HepG2 (cell line): ENCODE data around the gene H6PD. TPM values are rescaled to one million over a fixed set of nuclear protein-coding genes. Genes with fewer than 3 reads are reported as not detected.

Experiments
- EEA1 ChIP-seq: sonication (generic); formaldehyde crosslinking; IDR thresholded peaks from 2 replicates; pipeline ENCODE4 v1.5.1; 2020; ENCODE audit warnings: mild to moderate bottlenecking, missing genetic modification reagents, borderline replicate concordance
- EP300 ChIP-seq, 3 experiments: sonication (generic) in 1 of 3; formaldehyde crosslinking in 1 of 3; IDR thresholded peaks; 2 replicates each; pipeline versions ENCODE4 v1.5.1 to v1.6.1; 2011 to 2020; ENCODE audit warnings: low read depth in 2 of 3, low read length in 2 of 3, borderline replicate concordance in 1 of 3, improper control_type of control experiment in 1 of 3, mild to moderate bottlenecking in 1 of 3, missing genetic modification reagents in 1 of 3, moderate library complexity in 1 of 3
- HNRNPK ChIP-seq: fragments of 200-400 bp; formaldehyde crosslinking; IDR thresholded peaks from 2 replicates; pipeline ENCODE4 v1.6.1; 2018; ENCODE audit warnings: low read length, low read depth, moderate library complexity, mild to moderate bottlenecking; ENCODE audit not compliant: poor library complexity, severe bottlenecking
- KDM5B ChIP-seq: sonication (generic); formaldehyde crosslinking; IDR thresholded peaks from 2 replicates; pipeline ENCODE4 v1.4.0; 2020; ENCODE audit warnings: missing genetic modification reagents, mild to moderate bottlenecking, borderline replicate concordance
- KLF9 ChIP-seq: IDR thresholded peaks from 2 replicates; pipeline ENCODE4 v1.6.1; 2016; ENCODE audit warnings: low read depth
- MED8 ChIP-seq: sonication (generic); formaldehyde crosslinking; IDR thresholded peaks from 2 replicates; pipeline ENCODE4 v1.8.1; 2023; ENCODE audit warnings: mild to moderate bottlenecking, missing genetic modification reagents; ENCODE audit not compliant: insufficient replicate concordance
- PHF8 ChIP-seq: sonication (generic); formaldehyde crosslinking; IDR thresholded peaks from 2 replicates; pipeline ENCODE4 v1.5.0; 2020; ENCODE audit warnings: missing genetic modification reagents
- REXO4 ChIP-seq: sonication (generic); formaldehyde crosslinking; IDR thresholded peaks from 2 replicates; pipeline ENCODE4 v1.8.0; 2022; ENCODE audit warnings: missing genetic modification reagents, mild to moderate bottlenecking, borderline replicate concordance
- RFXAP ChIP-seq: sonication (generic); formaldehyde crosslinking; IDR thresholded peaks from 2 replicates; pipeline ENCODE4 v1.4.0; 2020; ENCODE audit warnings: missing genetic modification reagents, borderline replicate concordance
- SMAD9 ChIP-seq: sonication (generic); formaldehyde crosslinking; IDR thresholded peaks from 2 replicates; pipeline ENCODE4 v1.5.1; 2020; ENCODE audit warnings: mild to moderate bottlenecking, missing genetic modification reagents
- ZMYM2 ChIP-seq: sonication (generic); formaldehyde crosslinking; IDR thresholded peaks from 2 replicates; pipeline ENCODE4 v1.8.0; 2022; ENCODE audit warnings: mild to moderate bottlenecking, missing genetic modification reagents
- ZNF180 ChIP-seq: sonication (generic); formaldehyde crosslinking; IDR thresholded peaks from 2 replicates; pipeline ENCODE4 v1.4.0; 2020; ENCODE audit warnings: low read depth, missing genetic modification reagents, borderline replicate concordance
- ZNF558 ChIP-seq: sonication (generic); formaldehyde crosslinking; IDR thresholded peaks from 2 replicates; pipeline ENCODE4 v1.9.0; 2022; ENCODE audit warnings: mild to moderate bottlenecking, missing genetic modification reagents, borderline replicate concordance
- ZNF7 ChIP-seq: IDR thresholded peaks from 2 replicates; pipeline ENCODE4 v1.6.1; 2016; ENCODE audit warnings: missing biosample characterization, missing genetic modification reagents
- ZNF709 ChIP-seq: sonication (generic); formaldehyde crosslinking; IDR thresholded peaks from 2 replicates; pipeline ENCODE4 v1.5.0; 2020; ENCODE audit warnings: mild to moderate bottlenecking, missing genetic modification reagents
- ZSCAN25 ChIP-seq: sonication (generic); formaldehyde crosslinking; IDR thresholded peaks from 2 replicates; pipeline ENCODE4 v1.8.0; 2022; ENCODE audit warnings: mild to moderate bottlenecking, missing genetic modification reagents
- polyA plus RNA-seq, 8 experiments: library from polyadenylated mRNA; depleted of rRNA in 3 of 8; stranded (reverse) in 7 of 8; unstranded in 1 of 8; fragments of >200 nt; fragmentation: Illumina TruSeq in 4 of 8; extraction: Trizol in 4 of 8; gene quantifications; 2 replicates each; pipeline versions ENCODE4 v1.2.1 to v1.2.3, GENCODE V29; 2011 to 2016; ENCODE audit warnings: low read depth in 4 of 8, missing spikeins in 1 of 8, mixed read lengths in 1 of 8; ENCODE audit not compliant: insufficient read depth in 1 of 8
- total RNA-seq, 5 experiments: library from RNA; depleted of rRNA; stranded (reverse); fragments of >200 nt; fragmentation: Illumina TruSeq; extraction: Trizol; gene quantifications; 2 replicates each; pipeline ENCODE4 v1.2.3, GENCODE V29; 2016; ENCODE audit warnings: low read depth in 1 of 5
- TF ChIP-seq, protein P1 (sequence below): sonication (generic); formaldehyde crosslinking; IDR thresholded peaks from 2 replicates; pipeline ENCODE4 v1.4.0; 2020; ENCODE audit warnings: missing genetic modification reagents
- TF ChIP-seq, protein P2 (sequence below): IDR thresholded peaks from 2 replicates; pipeline ENCODE4 v1.6.1; 2016; ENCODE audit warnings: mild to moderate bottlenecking, missing biosample characterization, missing genetic modification reagents
- TF ChIP-seq, protein P3 (sequence below): sonication (generic); formaldehyde crosslinking; IDR thresholded peaks from 2 replicates; pipeline ENCODE4 v1.4.0; 2020; ENCODE audit warnings: mild to moderate bottlenecking, missing genetic modification reagents, borderline replicate concordance
- TF ChIP-seq, protein P4 (sequence below): IDR thresholded peaks from 2 replicates; pipeline ENCODE4 v1.6.1; 2016; ENCODE audit warnings: missing compliant biosample characterization, missing genetic modification reagents, borderline replicate concordance

Gene H6PD
- total and polyA plus RNA-seq, 2 of the 13 experiments (the other 11 are each of a cell fraction or from before 2014, with no cell fraction given), result 9.3 to 14.1 TPM

DNA sequence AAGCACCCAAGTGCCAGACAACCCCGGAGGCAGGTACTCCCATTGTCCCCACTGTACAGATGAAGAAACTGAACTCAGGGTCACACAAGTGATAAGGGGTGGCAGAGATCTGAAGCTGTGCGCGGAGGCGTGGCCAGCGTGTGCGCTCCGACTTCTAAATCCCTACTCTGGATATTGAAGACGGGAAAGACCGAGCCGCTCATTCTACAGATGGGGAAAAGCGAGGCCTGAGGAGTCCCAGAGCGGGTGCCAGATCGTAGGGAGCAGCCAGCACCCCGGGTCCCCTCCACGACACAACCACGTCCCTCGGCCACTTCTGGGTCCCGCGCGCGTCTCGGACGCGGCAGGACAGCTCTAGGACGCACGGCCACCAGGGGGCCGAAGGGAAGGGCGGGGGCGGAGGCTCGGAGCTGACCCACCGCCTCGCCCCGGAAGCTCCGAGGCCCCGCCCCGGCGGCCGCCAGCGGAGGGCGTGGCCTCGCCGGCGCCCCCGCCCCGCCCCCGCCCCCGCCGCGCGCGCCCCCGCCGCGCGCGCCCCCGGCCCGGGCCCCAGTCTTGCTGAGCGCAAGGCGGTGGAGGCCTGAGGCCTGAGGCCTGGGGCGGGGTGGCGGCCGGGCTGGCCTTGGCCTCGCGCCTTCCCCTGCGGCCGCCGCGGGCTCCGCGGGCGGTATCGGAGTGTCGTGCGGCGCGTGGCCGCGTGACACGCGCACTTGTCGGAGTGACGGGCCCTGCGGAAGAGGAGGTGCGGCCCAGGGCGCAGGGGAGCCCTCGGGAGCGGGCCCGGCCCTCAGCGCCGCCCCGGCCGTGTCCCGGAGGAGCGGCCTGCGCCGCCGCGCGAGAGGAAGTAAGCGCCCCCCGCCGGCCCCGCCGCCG is at the start of gene H6PD (continued):
- TF ChIP-seq HNRNPK, result peak; percentile 52
- TF ChIP-seq MED8 (CRISPR knock-in tag), result peak; percentile 63
- TF ChIP-seq ZMYM2 (CRISPR knock-in tag), result peak; percentile 98
- TF ChIP-seq RFXAP (CRISPR knock-in tag), result peak; percentile 77
- peak; percentile 96 for TF ChIP-seq ZNF7 (CRISPR knock-in tag)
- TF ChIP-seq SMAD9 (CRISPR knock-in tag), result 0 out of 2 replicates have a peak, but pooled peaks have one; percentile 41
- TF ChIP-seq KLF9, result no peak
- no peak for TF ChIP-seq ZNF180 (CRISPR knock-in tag)
- TF ChIP-seq, protein P1, sequence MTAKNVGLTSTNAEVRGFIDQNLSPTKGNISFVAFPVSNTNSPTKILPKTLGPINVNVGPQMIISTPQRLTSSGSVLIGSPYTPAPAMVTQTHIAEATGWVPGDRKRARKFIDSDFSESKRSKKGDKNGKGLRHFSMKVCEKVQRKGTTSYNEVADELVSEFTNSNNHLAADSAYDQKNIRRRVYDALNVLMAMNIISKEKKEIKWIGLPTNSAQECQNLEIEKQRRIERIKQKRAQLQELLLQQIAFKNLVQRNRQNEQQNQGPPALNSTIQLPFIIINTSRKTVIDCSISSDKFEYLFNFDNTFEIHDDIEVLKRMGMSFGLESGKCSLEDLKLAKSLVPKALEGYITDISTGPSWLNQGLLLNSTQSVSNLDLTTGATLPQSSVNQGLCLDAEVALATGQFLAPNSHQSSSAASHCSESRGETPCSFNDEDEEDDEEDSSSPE, result 0 out of 2 replicates have a peak, but pooled peaks have one; percentile 42
- peak; percentile 69; the same call in 1 of the 2 replicates for TF ChIP-seq ZNF709
- TF ChIP-seq, protein P2, sequence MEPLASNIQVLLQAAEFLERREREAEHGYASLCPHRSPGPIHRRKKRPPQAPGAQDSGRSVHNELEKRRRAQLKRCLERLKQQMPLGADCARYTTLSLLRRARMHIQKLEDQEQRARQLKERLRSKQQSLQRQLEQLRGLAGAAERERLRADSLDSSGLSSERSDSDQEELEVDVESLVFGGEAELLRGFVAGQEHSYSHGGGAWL (CRISPR knock-in tag), result peak; percentile 77; the same call in 1 of the 2 replicates
- TF ChIP-seq, protein P3, sequence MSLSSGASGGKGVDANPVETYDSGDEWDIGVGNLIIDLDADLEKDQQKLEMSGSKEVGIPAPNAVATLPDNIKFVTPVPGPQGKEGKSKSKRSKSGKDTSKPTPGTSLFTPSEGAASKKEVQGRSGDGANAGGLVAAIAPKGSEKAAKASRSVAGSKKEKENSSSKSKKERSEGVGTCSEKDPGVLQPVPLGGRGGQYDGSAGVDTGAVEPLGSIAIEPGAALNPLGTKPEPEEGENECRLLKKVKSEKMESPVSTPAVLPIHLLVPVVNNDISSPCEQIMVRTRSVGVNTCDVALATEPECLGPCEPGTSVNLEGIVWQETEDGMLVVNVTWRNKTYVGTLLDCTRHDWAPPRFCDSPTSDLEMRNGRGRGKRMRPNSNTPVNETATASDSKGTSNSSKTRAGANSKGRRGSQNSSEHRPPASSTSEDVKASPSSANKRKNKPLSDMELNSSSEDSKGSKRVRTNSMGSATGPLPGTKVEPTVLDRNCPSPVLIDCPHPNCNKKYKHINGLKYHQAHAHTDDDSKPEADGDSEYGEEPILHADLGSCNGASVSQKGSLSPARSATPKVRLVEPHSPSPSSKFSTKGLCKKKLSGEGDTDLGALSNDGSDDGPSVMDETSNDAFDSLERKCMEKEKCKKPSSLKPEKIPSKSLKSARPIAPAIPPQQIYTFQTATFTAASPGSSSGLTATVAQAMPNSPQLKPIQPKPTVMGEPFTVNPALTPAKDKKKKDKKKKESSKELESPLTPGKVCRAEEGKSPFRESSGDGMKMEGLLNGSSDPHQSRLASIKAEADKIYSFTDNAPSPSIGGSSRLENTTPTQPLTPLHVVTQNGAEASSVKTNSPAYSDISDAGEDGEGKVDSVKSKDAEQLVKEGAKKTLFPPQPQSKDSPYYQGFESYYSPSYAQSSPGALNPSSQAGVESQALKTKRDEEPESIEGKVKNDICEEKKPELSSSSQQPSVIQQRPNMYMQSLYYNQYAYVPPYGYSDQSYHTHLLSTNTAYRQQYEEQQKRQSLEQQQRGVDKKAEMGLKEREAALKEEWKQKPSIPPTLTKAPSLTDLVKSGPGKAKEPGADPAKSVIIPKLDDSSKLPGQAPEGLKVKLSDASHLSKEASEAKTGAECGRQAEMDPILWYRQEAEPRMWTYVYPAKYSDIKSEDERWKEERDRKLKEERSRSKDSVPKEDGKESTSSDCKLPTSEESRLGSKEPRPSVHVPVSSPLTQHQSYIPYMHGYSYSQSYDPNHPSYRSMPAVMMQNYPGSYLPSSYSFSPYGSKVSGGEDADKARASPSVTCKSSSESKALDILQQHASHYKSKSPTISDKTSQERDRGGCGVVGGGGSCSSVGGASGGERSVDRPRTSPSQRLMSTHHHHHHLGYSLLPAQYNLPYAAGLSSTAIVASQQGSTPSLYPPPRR (CRISPR knock-in tag), result peak; percentile 76
- TF ChIP-seq ZNF558 (CRISPR knock-in tag), result peak; percentile 44; the same call in 1 of the 2 replicates
- TF ChIP-seq ZSCAN25 (CRISPR knock-in tag), result peak; percentile 27; the same call in 1 of the 2 replicates
- TF ChIP-seq EEA1 (CRISPR knock-in tag), result peak; percentile 79; the same call in 1 of the 2 replicates
- TF ChIP-seq EP300 (IDR thresholded peaks at IDR 0.05; ENCODE audit: low read depth in 2 of 2, low read length in 2 of 2), result peak in 1 of 2 experiments; percentile 8; a peak in 1 of 4 replicates
- no peak; the same call in 1 of the 2 replicates for TF ChIP-seq EP300 (CRISPR knock-in tag; IDR thresholded peaks at IDR 0.05; ENCODE audit: borderline replicate concordance)
- TF ChIP-seq KDM5B (CRISPR knock-in tag), result peak; percentile 51; the same call in 1 of the 2 replicates
- 0 out of 2 replicates have a peak, but pooled peaks have one; percentile 54 for TF ChIP-seq REXO4 (CRISPR knock-in tag)
- TF ChIP-seq, protein P4, sequence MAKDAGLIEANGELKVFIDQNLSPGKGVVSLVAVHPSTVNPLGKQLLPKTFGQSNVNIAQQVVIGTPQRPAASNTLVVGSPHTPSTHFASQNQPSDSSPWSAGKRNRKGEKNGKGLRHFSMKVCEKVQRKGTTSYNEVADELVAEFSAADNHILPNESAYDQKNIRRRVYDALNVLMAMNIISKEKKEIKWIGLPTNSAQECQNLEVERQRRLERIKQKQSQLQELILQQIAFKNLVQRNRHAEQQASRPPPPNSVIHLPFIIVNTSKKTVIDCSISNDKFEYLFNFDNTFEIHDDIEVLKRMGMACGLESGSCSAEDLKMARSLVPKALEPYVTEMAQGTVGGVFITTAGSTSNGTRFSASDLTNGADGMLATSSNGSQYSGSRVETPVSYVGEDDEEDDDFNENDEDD (CRISPR knock-in tag), result peak; percentile 12; the same call in 1 of the 2 replicates
- peak; percentile 75 for TF ChIP-seq PHF8 (CRISPR knock-in tag)
